Left lung (tissue), 10 donors: ENCODE data around the gene KIAA0753. TPM values are rescaled to one million over a fixed set of nuclear protein-coding genes. Genes with fewer than 3 reads are reported as not detected.

Source experiments
- ATAC-seq: fragments of 200-7000 bp; cut with Tn5 transposase; one replicate; pipeline ENCODE4 v1.9.1; 2020; ENCODE audit warnings: moderate library complexity
- DNase-seq, 4 donors: peaks; one replicate each; pipeline ENCODE4 v3.0.0-alpha.2; 2013 to 2020
- H3K27ac ChIP-seq, 2 donors: fragments of 200-600 bp; sonication (generic) in 1 of 2; one replicate each; pipeline versions ENCODE4 v1.5.0 to v1.8.0; 2020 to 2021
- H3K27me3 ChIP-seq, 2 donors: fragments of 200-600 bp; sonication (generic) in 1 of 2; one replicate each; pipeline versions ENCODE4 v1.5.0 to v1.8.0; 2020 to 2021
- H3K36me3 ChIP-seq, 2 donors: fragments of 200-600 bp; sonication (generic) in 1 of 2; one replicate each; pipeline versions ENCODE4 v1.5.0 to v1.8.0; 2020 to 2021
- H3K4me1 ChIP-seq, 2 donors: fragments of 200-600 bp; one replicate each; pipeline ENCODE4 v1.8.0; 2021
- H3K4me3 ChIP-seq, 2 donors: fragments of 200-600 bp; sonication (generic) in 1 of 2; one replicate each; pipeline versions ENCODE4 v1.5.0 to v1.8.0; 2020 to 2021; ENCODE audit warnings: mild to moderate bottlenecking in 1 of 2
- H3K9me3 ChIP-seq, 2 donors: fragments of 200-600 bp; sonication (generic) in 1 of 2; one replicate each; pipeline versions ENCODE4 v1.5.0 to v1.8.0; 2020 to 2021
- CTCF ChIP-seq, 2 donors: fragments of 200-600 bp; sonication (generic) in 1 of 2; IDR thresholded peaks; one replicate each; pipeline versions ENCODE4 v1.5.0 to v1.8.0; 2021; ENCODE audit warnings: antibody characterized with exemption in 2 of 2
- intact Hi-C, 2 donors: fragments of 100-400 bp; cut with DNase I; formaldehyde crosslinking; loops; one replicate each; pipeline versions ENCODE4 v1.11.2 to v1.14.2; 2022
- polyA plus RNA-seq, 6 donors: library from polyadenylated mRNA; unstranded; fragments of 120-200 nt; gene quantifications; one replicate each; pipeline ENCODE4 v1.2.1, GENCODE V29; 2013; ENCODE audit not compliant: insufficient read length in 6 of 6
- total RNA-seq, 2 donors: library from RNA; stranded (reverse); fragmentation: NEBNext Ultra II Directional; extraction: Animal tissue kit (Norgen Biotek cat#: 25700); gene quantifications; one replicate each; pipeline ENCODE4 v1.2.1, GENCODE V29; 2021
- donor health status: DM: no; HTN: yes; CAD: no.
- donor health status: DM: no; HTN: no; CAD: no.

KIAA0753 gene
- total and polyA plus RNA-seq, 8 donors = 15.8 to 46.7 (median 37.4) TPM

GRCh38 chr17:6681176-6681575 is 40.7 kb upstream of the KIAA0753 start:
- intact Hi-C loops = no loop called here
- Histone ChIP-seq H3K4me3 (no peak overlapping the region), H3K27me3 (peaks cover 0 to 58% of the 10 kb centered on the region in 2 donors), H3K9me3 (no peaks in the 10 kb centered on the region), H3K36me3 (no peaks in the 10 kb centered on the region), H3K4me1 (no peaks in the 10 kb centered on the region), H3K27ac (no peak overlapping the region)
- DNase-seq (no peak), ATAC-seq (no peak)
- no peak for TF ChIP-seq CTCF (IDR thresholded peaks at IDR 0.05)

GRCh38 chr17:6679241-6679640 is 38.7 kb upstream of the KIAA0753 start:
- ATAC-seq (no peak), DNase-seq (no peak)
- no peaks in the 10 kb centered on the region for H3K36me3 ChIP-seq
- peaks cover 0 to 59% of the 10 kb centered on the region in 2 donors for H3K27me3 ChIP-seq
- no peaks in the 10 kb centered on the region for H3K9me3 ChIP-seq
- no peak for TF ChIP-seq CTCF (IDR thresholded peaks at IDR 0.05)
- no peak overlapping the region for H3K4me3 ChIP-seq
- intact Hi-C loops = no loop called here
- no peak overlapping the region for H3K27ac ChIP-seq
- no peaks in the 10 kb centered on the region for H3K4me1 ChIP-seq

GRCh38 chr17:6677946-6678345 is 37.4 kb upstream of the KIAA0753 start:
- H3K27me3 ChIP-seq = peaks cover 0 to 59% of the 10 kb centered on the region in 2 donors
- no peaks in the 10 kb centered on the region for H3K9me3 ChIP-seq
- H3K27ac ChIP-seq = no peak overlapping the region
- intact Hi-C loops = no loop called here
- no peaks in the 10 kb centered on the region for H3K36me3 ChIP-seq
- ATAC-seq (no peak), DNase-seq (no peak)
- TF ChIP-seq CTCF (IDR thresholded peaks at IDR 0.05) = no peak
- no peak overlapping the region for H3K4me3 ChIP-seq
- H3K4me1 ChIP-seq = no peaks in the 10 kb centered on the region

GRCh38 chr17:6677158-6677831 is 36.8 kb upstream of the KIAA0753 start:
- no peak overlapping the region for H3K27ac ChIP-seq
- H3K27me3 ChIP-seq = peaks cover 0 to 59% of the 10 kb centered on the region in 2 donors
- H3K4me3 ChIP-seq = no peak overlapping the region
- no peak for ATAC-seq
- intact Hi-C loops = no loop called here
- no peaks in the 10 kb centered on the region for H3K4me1 ChIP-seq
- no peak for TF ChIP-seq CTCF (IDR thresholded peaks at IDR 0.05)
- no peaks in the 10 kb centered on the region for H3K36me3 ChIP-seq
- no peaks in the 10 kb centered on the region for H3K9me3 ChIP-seq
- no peak for DNase-seq

- Histone ChIP-seq H3K4me3 (no peak overlapping the region), H3K27ac (no peak overlapping the region), H3K4me1 (no peaks in the 10 kb centered on the region), H3K27me3 (peaks cover 0 to 57% of the 10 kb centered on the region in 2 donors), H3K36me3 (no peaks in the 10 kb centered on the region), H3K9me3 (no peaks in the 10 kb centered on the region)
- DNase-seq (no peak), ATAC-seq (no peak)
- intact Hi-C loops = no loop called here
- no peak for TF ChIP-seq CTCF (IDR thresholded peaks at IDR 0.05)
These were observed 36.3 kb upstream of the KIAA0753 start for GRCh38 chr17:6676802-6677157.
